Measurements from ENCODE around the gene CPXM2. TPM values are rescaled to one million over a fixed set of nuclear protein-coding genes. Genes with fewer than 3 reads are reported as not detected.
A peak's percentile ranks its signal among the peaks of the same experiment; 100 is the strongest.

Gene CPXM2
- polyA plus RNA-seq, 6 donors from 2014 or later: 0.11 TPM; not detected in 5

- Mint-ChIP-seq H3K36me3 (no peaks in the 10 kb centered on the region), H3K4me1 (no peaks in the 10 kb centered on the region), H3K4me3 (no peak overlapping the region), H3K27me3 (peaks cover 26 to 36% (median 26%) of the 10 kb centered on the region in 3 donors), H3K27ac (no peak overlapping the region), H3K9me3 (peaks cover 3 to 20% (median 9%) of the 10 kb centered on the region in 7 donors)
- ATAC-seq (ENCODE audit: low read depth in 2 of 2) (no peak), DNase-seq (no peak)
These were observed 99.2 kb downstream of the CPXM2 start for GRCh38 chr10:123792248-123792978.

GRCh38 chr10:123790132-123790885, 101.3 kb downstream of the CPXM2 start:
- ATAC-seq (ENCODE audit: low read depth in 2 of 2) (no peak), DNase-seq (no peak)
- Mint-ChIP-seq H3K27me3 (peaks cover 30 to 55% (median 31%) of the 10 kb centered on the region in 3 donors), H3K4me3 (no peak overlapping the region), H3K9me3 (peaks cover 3 to 20% (median 11%) of the 10 kb centered on the region in 7 donors), H3K4me1 (no peaks in the 10 kb centered on the region), H3K27ac (no peak overlapping the region), H3K36me3 (no peaks in the 10 kb centered on the region)

DNA sequence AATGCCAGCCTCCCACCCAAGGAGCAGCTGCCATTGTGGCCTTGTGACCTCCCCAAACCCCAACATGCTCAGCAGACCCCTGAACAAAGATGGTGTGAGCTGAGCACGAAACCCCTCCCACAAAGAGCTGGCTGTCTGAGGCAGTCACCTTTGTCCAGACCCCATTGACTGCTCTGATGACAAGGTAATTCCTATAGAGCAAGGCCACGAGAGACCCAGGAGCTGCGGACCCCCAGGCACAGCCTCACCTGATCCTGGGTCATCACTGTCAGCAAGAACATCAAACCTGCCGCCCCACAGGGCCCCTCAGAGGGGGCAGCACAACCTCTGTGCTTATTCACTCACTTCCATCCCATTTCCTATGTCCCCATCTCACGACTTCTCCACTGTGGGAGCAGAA, 102.6 kb downstream of the CPXM2 start:
- H3K36me3 Mint-ChIP-seq: no peaks in the 10 kb centered on the region
- peaks cover 3 to 20% (median 11%) of the 10 kb centered on the region in 7 donors for H3K9me3 Mint-ChIP-seq
- DNase-seq (no peak), ATAC-seq (ENCODE audit: low read depth in 2 of 2) (no peak)
- H3K4me3 Mint-ChIP-seq: no peak overlapping the region
- peaks cover 35 to 68% (median 41%) of the 10 kb centered on the region in 3 donors for H3K27me3 Mint-ChIP-seq
- no peak overlapping the region for H3K27ac Mint-ChIP-seq
- no peaks in the 10 kb centered on the region for H3K4me1 Mint-ChIP-seq

DNA sequence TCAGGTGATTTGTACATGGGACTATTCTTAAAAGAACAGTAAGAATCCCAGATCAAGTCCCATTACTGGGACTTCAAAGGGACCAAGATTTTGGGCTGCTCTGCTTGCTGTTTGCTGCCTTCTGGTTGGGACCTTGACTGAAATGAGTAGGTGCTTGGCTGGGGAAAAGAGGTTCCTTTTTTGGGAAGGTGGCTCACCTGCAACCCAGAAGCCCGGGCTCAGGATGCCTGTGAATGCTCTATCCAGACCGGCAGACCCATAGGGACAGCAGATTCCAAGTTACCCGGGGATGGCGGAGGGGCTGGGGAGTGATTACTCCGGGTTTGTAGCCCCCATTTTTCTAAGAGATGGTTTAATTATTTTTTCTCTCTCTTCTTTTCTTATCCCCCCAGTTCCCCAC, 104.0 kb downstream of the CPXM2 start:
- no peak overlapping the region for H3K4me3 Mint-ChIP-seq
- H3K9me3 Mint-ChIP-seq: peaks cover 3 to 20% (median 11%) of the 10 kb centered on the region in 7 donors
- no peak overlapping the region for H3K27ac Mint-ChIP-seq
- H3K27me3 Mint-ChIP-seq: peaks cover 35 to 74% (median 52%) of the 10 kb centered on the region in 3 donors
- DNase-seq (no peak), ATAC-seq (ENCODE audit: low read depth in 2 of 2) (no peak)
- no peaks in the 10 kb centered on the region for H3K36me3 Mint-ChIP-seq
- no peaks in the 10 kb centered on the region for H3K4me1 Mint-ChIP-seq

DNA sequence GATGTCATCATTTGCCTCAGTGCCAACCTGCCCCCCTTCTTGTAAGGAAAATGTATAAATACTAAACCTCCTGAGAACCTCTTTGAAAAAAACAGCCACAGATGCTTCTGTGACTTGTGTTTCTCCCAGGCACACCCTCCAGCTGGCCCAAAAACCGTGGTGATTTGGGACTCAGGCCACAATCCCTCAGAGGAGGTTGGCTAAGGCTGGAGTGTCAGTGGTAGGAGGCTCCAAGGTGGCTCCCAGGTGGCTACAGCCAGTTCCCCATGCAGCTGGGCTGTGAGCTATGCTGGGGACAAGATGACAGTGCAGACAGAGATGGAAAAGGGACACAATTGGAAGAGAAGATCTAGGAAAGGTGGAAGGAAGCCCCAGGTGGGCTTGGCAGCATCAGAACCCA, 104.7 kb downstream of the CPXM2 start:
- no peaks in the 10 kb centered on the region for H3K36me3 Mint-ChIP-seq
- no peak overlapping the region for H3K27ac Mint-ChIP-seq
- H3K4me1 Mint-ChIP-seq: no peaks in the 10 kb centered on the region
- peaks cover 35 to 69% (median 47%) of the 10 kb centered on the region in 3 donors for H3K27me3 Mint-ChIP-seq
- ATAC-seq (ENCODE audit: low read depth in 2 of 2) (no peak), DNase-seq (no peak)
- peaks cover 3 to 20% (median 11%) of the 10 kb centered on the region in 7 donors for H3K9me3 Mint-ChIP-seq
- H3K4me3 Mint-ChIP-seq: peak overlapping the region in 1 of 8 donors; percentile 38

GRCh38 chr10:123786306-123786705, 105.3 kb downstream of the CPXM2 start:
- Mint-ChIP-seq H3K9me3 (peaks cover 3 to 15% (median 8%) of the 10 kb centered on the region in 7 donors), H3K36me3 (no peaks in the 10 kb centered on the region), H3K4me3 (no peak overlapping the region), H3K27me3 (peaks cover 29 to 67% (median 41%) of the 10 kb centered on the region in 3 donors), H3K27ac (no peak overlapping the region), H3K4me1 (no peaks in the 10 kb centered on the region)
- DNase-seq (no peak), ATAC-seq (ENCODE audit: low read depth in 2 of 2) (no peak)

DNA sequence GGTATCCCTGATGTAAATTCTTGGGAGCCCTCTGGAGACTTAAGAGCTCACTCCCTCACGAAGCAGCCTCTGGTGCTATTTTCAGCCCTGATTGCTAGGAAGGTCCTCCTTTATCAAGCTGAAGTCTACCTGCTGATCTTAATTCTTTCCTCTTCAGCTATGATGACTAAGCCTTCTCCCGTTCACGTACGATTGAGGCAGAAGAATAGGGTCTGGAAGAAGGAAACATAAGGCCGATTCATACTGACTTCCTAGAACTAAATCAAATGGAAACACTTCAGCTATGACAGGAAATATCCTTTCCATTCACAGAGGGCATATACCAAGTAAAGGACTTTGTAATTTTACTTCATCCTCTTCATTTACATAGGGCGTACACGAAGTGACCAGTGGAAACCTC, 107.0 kb downstream of the CPXM2 start:
- Mint-ChIP-seq H3K4me1 (no peaks in the 10 kb centered on the region), H3K27ac (no peak overlapping the region), H3K36me3 (no peaks in the 10 kb centered on the region), H3K4me3 (no peak overlapping the region), H3K9me3 (peaks cover 1 to 6% (median 4%) of the 10 kb centered on the region in 7 donors), H3K27me3 (peaks cover 34 to 72% (median 54%) of the 10 kb centered on the region in 3 donors)
- ATAC-seq (ENCODE audit: low read depth in 2 of 2) (no peak), DNase-seq (no peak)

GRCh38 chr10:123784216-123784615, 107.4 kb downstream of the CPXM2 start:
- H3K9me3 Mint-ChIP-seq: peaks cover 0 to 3% (median 1%) of the 10 kb centered on the region in 7 donors
- peaks cover 36 to 72% (median 55%) of the 10 kb centered on the region in 3 donors for H3K27me3 Mint-ChIP-seq

GRCh38 chr10:123783296-123783695, 108.3 kb downstream of the CPXM2 start:
- H3K27me3 Mint-ChIP-seq: peaks cover 34 to 77% (median 57%) of the 10 kb centered on the region in 3 donors
- H3K27ac Mint-ChIP-seq: peak overlapping the region in 1 of 6 donors; percentile 36
- H3K36me3 Mint-ChIP-seq: no peaks in the 10 kb centered on the region
- ATAC-seq (ENCODE audit: low read depth in 2 of 2) (no peak), DNase-seq (no peak)
- no peaks in the 10 kb centered on the region for H3K4me1 Mint-ChIP-seq
- H3K9me3 Mint-ChIP-seq: peaks cover 0 to 2% (median 0%) of the 10 kb centered on the region in 7 donors
- no peak overlapping the region for H3K4me3 Mint-ChIP-seq

More at GRCh38 chr10:123784216-123784615, 107.4 kb downstream of the CPXM2 start:
- no peak overlapping the region for H3K27ac Mint-ChIP-seq
- no peak for DNase-seq
- no peak overlapping the region for H3K4me3 Mint-ChIP-seq
- H3K36me3 Mint-ChIP-seq: no peaks in the 10 kb centered on the region
- ATAC-seq (ENCODE audit: low read depth in 2 of 2): no peak
- no peaks in the 10 kb centered on the region for H3K4me1 Mint-ChIP-seq

DNA sequence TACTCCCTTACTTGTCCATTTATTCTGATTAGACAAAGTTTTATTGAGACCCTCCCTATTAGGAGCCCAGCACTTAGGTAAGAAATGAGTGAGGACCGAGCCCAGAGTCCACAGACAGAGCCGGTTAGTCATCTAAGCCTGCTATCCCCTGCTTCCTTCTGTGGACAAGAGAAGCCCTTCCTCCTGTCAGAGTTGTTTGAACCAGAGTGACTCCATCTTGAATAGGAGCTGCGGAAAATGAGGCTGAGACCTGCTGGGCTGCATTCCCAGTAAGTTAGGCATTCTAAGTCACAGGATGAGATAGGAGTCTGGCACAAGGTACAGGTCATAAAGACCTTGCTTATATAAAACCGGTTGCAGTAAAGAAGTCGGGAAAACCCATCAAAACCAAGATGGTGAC, 109.1 kb downstream of the CPXM2 start:
- DNase-seq (no peak), ATAC-seq (ENCODE audit: low read depth in 2 of 2) (no peak)
- Mint-ChIP-seq H3K4me3 (no peak overlapping the region), H3K36me3 (no peaks in the 10 kb centered on the region), H3K4me1 (no peaks in the 10 kb centered on the region), H3K27ac (no peak overlapping the region), H3K27me3 (peaks cover 33 to 82% (median 64%) of the 10 kb centered on the region in 3 donors), H3K9me3 (peaks cover 0 to 2% (median 0%) of the 10 kb centered on the region in 7 donors)

DNA sequence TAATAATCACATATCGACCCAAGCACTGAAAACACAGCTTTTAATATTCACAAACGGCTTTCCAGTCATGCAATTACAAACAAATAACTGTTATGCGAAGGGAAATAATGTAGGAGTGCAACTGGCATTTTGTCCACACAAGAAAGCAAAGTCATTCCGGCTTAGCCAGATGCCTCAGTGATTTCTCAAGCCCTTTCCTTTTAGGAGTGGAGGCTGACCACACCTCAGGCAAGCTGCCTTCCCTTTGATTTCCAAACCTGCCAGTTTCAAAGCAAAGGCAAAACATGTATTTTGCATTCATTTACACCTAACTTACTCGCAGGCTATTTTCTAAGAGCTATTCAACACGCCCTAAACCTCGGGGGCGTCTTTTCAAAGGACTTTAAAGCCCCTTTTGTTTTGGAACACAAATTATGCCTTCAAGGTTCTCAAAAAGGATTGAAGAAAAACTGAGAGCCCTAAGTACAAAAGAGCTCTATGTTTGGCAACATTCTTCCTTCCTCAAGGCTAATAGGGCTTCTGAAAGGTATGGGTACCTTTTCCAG, 109.6 kb downstream of the CPXM2 start:
- Mint-ChIP-seq H3K4me3 (no peak overlapping the region), H3K9me3 (peaks cover 0 to 2% (median 0%) of the 10 kb centered on the region in 7 donors), H3K4me1 (no peaks in the 10 kb centered on the region), H3K36me3 (no peaks in the 10 kb centered on the region), H3K27me3 (peaks cover 33 to 84% (median 66%) of the 10 kb centered on the region in 3 donors), H3K27ac (no peak overlapping the region)
- ATAC-seq (ENCODE audit: low read depth in 2 of 2) (no peak), DNase-seq (no peak)

DNA sequence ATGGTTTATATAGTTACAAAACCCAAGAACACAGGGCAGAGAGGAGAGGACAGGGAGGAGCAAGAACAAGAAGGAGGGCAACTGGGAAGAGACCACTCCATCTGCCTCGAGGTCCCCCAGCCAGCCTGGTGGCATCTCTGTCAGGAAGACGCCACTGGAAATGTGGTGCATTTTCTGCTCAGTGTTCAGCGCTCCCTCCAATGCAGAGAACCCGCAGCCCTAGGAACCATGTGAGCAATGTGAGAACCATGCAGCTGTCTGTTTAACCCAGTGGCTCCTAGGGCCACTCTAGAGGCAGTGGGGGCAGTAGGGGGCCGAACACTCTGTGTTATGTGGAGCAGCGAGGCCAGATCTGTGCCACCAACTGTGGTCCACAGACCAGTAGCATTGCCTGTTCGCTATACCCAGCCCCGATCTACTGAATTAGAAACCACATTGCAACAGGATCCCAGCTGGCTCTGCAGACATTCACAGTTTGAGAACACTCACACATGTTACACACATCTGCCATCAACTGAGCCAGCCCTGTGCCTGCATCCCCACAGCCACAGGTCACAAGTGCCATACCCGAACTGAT, 110.2 kb downstream of the CPXM2 start:
- H3K27me3 Mint-ChIP-seq: peaks cover 32 to 82% (median 63%) of the 10 kb centered on the region in 3 donors
- H3K27ac Mint-ChIP-seq: no peak overlapping the region
- DNase-seq (no peak), ATAC-seq (ENCODE audit: low read depth in 2 of 2) (no peak)
- no peaks in the 10 kb centered on the region for H3K36me3 Mint-ChIP-seq
- H3K4me1 Mint-ChIP-seq: no peaks in the 10 kb centered on the region
- H3K9me3 Mint-ChIP-seq: peaks cover 0 to under 1% (median 0%) of the 10 kb centered on the region in 7 donors
- no peak overlapping the region for H3K4me3 Mint-ChIP-seq

Data from naive B cell (primary cell).